Loucy (cell line): ENCODE data around the gene ERVH48-1.

Experiments
- CTCF ChIP-seq: fragments of 200-600 bp; sonication (generic); conservative IDR thresholded peaks from 2 replicates; pipeline ENCODE4 v1.5.1; 2014; ENCODE audit warnings: mild to moderate bottlenecking, antibody characterized with exemption, low read length
- EZH2phosphoT487 ChIP-seq: fragments of 200-600 bp; IDR thresholded peaks from 2 replicates; pipeline ENCODE4 v1.6.1; 2018; ENCODE audit warnings: antibody characterized with exemption, mild to moderate bottlenecking, moderate library complexity, borderline replicate concordance

GRCh38 chr21:42905195-42905594, 20.2 kb downstream of the ERVH48-1 start:
- no peak for TF ChIP-seq CTCF
- TF ChIP-seq EZH2phosphoT487: no peak
